ENCODE data around the gene TNNI3K.

DNA sequence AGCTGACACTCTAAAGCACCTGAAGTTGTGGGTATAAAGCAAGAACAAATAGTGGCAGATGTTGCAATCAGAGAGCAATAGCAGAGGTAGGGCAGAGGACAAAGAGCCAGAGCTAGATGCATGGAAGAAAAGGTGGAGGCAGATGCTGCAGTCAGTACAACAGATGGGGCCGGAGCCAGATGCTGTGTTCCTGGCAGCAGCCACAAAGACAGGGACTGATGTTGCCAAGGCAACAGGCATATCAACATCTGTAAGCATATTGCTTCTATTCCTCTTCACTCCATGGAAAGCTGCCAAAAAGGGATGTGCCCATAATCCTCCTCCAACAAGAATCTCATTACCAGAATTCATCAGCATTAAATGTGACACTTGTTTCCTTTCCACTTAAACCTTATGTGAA is 108.0 kb downstream of the TNNI3K start:
- TF ChIP-seq, protein P1, sequence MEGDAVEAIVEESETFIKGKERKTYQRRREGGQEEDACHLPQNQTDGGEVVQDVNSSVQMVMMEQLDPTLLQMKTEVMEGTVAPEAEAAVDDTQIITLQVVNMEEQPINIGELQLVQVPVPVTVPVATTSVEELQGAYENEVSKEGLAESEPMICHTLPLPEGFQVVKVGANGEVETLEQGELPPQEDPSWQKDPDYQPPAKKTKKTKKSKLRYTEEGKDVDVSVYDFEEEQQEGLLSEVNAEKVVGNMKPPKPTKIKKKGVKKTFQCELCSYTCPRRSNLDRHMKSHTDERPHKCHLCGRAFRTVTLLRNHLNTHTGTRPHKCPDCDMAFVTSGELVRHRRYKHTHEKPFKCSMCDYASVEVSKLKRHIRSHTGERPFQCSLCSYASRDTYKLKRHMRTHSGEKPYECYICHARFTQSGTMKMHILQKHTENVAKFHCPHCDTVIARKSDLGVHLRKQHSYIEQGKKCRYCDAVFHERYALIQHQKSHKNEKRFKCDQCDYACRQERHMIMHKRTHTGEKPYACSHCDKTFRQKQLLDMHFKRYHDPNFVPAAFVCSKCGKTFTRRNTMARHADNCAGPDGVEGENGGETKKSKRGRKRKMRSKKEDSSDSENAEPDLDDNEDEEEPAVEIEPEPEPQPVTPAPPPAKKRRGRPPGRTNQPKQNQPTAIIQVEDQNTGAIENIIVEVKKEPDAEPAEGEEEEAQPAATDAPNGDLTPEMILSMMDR (IDR thresholded peaks at IDR 0.05 in 2 of 3, conservative IDR thresholded peaks at IDR 0.05 in 1 of 3; ENCODE audit: borderline replicate concordance in 1 of 3, insufficient read depth in 1 of 3, low read depth in 2 of 3, low read length in 2 of 3), result no peak
- TF ChIP-seq EZH2 (IDR thresholded peaks at IDR 0.05) (no peak), CEBPB (IDR thresholded peaks at IDR 0.05; ENCODE audit: low read depth) (no peak), POLR2AphosphoS5 (IDR thresholded peaks at IDR 0.05; ENCODE audit: low read depth, low read length) (no peak), POLR2A (IDR thresholded peaks at IDR 0.05; ENCODE audit: borderline replicate concordance, extremely low read depth, insufficient read depth, insufficient read length) (no peak), JUND (IDR thresholded peaks at IDR 0.05) (no peak), ZFX (IDR thresholded peaks at IDR 0.05) (no peak), ELF1 (IDR thresholded peaks at IDR 0.05; ENCODE audit: borderline replicate concordance, low read depth) (no peak), EZH2phosphoT487 (IDR thresholded peaks at IDR 0.05; ENCODE audit: borderline replicate concordance) (no peak)
- TF ChIP-seq, protein P2, sequence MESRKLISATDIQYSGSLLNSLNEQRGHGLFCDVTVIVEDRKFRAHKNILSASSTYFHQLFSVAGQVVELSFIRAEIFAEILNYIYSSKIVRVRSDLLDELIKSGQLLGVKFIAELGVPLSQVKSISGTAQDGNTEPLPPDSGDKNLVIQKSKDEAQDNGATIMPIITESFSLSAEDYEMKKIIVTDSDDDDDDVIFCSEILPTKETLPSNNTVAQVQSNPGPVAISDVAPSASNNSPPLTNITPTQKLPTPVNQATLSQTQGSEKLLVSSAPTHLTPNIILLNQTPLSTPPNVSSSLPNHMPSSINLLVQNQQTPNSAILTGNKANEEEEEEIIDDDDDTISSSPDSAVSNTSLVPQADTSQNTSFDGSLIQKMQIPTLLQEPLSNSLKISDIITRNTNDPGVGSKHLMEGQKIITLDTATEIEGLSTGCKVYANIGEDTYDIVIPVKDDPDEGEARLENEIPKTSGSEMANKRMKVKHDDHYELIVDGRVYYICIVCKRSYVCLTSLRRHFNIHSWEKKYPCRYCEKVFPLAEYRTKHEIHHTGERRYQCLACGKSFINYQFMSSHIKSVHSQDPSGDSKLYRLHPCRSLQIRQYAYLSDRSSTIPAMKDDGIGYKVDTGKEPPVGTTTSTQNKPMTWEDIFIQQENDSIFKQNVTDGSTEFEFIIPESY (IDR thresholded peaks at IDR 0.05; ENCODE audit: extremely low read depth, insufficient replicate concordance, low read length), result no peak
- TF ChIP-seq, protein P3, sequence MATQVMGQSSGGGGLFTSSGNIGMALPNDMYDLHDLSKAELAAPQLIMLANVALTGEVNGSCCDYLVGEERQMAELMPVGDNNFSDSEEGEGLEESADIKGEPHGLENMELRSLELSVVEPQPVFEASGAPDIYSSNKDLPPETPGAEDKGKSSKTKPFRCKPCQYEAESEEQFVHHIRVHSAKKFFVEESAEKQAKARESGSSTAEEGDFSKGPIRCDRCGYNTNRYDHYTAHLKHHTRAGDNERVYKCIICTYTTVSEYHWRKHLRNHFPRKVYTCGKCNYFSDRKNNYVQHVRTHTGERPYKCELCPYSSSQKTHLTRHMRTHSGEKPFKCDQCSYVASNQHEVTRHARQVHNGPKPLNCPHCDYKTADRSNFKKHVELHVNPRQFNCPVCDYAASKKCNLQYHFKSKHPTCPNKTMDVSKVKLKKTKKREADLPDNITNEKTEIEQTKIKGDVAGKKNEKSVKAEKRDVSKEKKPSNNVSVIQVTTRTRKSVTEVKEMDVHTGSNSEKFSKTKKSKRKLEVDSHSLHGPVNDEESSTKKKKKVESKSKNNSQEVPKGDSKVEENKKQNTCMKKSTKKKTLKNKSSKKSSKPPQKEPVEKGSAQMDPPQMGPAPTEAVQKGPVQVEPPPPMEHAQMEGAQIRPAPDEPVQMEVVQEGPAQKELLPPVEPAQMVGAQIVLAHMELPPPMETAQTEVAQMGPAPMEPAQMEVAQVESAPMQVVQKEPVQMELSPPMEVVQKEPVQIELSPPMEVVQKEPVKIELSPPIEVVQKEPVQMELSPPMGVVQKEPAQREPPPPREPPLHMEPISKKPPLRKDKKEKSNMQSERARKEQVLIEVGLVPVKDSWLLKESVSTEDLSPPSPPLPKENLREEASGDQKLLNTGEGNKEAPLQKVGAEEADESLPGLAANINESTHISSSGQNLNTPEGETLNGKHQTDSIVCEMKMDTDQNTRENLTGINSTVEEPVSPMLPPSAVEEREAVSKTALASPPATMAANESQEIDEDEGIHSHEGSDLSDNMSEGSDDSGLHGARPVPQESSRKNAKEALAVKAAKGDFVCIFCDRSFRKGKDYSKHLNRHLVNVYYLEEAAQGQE (IDR thresholded peaks at IDR 0.05; ENCODE audit: low read depth), result no peak
- TF ChIP-seq, protein P4, sequence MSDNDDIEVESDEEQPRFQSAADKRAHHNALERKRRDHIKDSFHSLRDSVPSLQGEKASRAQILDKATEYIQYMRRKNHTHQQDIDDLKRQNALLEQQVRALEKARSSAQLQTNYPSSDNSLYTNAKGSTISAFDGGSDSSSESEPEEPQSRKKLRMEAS (IDR thresholded peaks at IDR 0.05), result no peak
